HG02642 (cell line): ENCODE measurements around the gene SARDH.

Experiments used
- ATAC-seq: cut with Tn5 transposase; IDR thresholded peaks from one replicate; pipeline ENCODE4 v1.9.1; 2021; ENCODE audit warnings: mild to moderate bottlenecking; ENCODE audit not compliant: unreplicated experiment, poor library complexity

Gene SARDH

DNA sequence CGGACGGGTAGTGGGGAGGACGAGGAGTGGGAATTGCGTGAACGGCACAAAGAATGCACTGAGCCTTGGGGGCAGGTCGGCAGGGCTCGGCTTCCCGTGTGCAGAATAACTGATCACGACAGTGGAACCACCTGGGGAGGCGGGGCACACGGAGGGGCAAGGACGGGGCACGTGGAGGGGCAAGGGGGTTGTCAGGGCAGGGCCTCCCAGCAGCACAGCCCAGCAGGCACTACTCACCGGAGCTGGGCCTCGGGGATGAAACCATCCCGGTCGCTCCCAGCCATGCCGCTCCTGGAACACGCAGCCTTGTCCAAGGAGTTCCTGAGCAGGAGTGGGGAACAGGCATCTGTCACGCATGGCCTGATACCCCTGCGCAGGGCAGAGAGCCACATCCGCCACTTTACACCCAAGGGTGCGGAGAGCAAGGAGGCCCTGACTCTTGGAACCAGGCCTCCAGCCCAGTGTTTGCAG, 33.4 kb downstream of the SARDH start:
- no peak for ATAC-seq

DNA sequence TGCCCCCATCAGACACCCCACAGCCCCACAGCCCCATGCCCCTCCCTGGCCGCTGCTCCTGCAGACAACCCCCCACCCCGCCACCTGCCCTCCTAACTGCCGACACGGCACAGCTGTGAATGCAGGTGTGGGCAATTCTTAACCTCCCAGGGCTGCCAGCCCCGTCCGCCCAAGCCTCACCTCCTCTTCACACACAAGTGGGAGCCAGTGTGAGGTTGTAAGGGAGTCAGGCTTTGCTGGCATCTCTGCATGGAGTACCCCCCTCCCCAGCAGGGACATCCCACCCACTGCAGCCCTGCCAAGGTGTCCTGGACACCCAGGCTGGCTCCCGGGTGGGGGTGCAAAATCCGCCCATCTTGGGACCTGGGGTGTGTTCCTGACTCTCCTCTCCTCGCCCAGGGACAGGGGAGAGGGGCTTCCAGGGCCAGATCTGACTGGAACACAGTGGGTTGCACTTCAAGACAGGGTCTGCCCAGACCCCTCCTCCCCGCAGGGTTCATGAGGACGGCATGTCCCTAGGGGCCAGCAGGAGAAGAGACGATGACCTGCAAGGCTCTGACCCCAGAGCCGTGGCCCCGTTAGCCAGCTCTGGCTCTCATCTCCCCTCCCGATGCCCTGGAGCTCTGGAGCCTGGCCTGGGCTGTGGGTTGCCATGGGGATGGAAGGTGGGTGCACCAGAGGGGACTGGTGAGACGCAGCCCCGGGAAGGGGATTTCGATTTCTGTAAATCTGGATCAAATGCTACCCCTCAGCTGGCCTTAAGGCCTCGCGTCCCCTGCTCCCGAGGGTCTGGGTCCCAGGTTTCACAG, 34.4 kb downstream of the SARDH start:
- ATAC-seq = no peak

- no peak for ATAC-seq
Measured at GRCh38 chr9:133702798-133703590, 35.2 kb downstream of the SARDH start.

DNA sequence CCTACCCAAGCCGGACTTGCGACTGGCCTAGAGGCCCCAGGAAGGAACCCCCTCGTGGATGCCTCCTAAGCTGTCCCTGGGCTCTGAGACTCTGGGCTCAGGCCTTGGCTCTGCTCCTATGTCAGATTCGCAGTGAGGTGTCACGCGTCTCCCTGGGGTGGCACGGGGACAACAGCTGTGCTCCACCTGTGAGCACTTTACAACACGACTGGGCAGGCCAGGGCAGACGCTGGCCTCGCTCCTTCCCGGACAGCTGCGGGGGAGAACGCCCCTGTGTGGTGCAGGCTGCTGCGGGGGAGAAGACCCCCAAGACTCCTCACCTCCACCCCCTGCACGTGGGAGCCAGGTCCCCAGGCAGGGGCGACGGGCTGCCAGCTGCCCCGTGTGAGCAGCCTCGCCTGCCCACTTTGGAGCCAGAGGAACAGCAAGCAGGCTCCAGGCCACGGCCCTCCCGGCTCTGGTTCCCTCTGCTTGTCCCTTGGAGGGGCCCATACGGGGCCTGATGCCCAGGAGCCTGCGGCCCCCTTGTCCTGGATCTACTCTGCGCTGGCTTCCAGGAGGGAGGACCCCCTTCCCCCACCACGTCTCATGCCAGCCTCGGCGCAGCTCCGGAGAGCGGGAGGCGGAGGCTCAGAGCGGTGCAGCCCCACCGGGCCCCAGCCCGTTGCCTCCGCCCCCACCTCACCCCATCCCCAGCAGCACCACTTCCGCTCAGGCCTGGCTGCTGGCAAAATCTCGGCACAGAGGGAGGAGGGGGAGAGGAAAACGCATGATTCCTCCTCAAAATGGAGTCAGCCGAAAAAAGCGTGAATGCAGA, 36.0 kb downstream of the SARDH start:
- no peak for ATAC-seq

DNA sequence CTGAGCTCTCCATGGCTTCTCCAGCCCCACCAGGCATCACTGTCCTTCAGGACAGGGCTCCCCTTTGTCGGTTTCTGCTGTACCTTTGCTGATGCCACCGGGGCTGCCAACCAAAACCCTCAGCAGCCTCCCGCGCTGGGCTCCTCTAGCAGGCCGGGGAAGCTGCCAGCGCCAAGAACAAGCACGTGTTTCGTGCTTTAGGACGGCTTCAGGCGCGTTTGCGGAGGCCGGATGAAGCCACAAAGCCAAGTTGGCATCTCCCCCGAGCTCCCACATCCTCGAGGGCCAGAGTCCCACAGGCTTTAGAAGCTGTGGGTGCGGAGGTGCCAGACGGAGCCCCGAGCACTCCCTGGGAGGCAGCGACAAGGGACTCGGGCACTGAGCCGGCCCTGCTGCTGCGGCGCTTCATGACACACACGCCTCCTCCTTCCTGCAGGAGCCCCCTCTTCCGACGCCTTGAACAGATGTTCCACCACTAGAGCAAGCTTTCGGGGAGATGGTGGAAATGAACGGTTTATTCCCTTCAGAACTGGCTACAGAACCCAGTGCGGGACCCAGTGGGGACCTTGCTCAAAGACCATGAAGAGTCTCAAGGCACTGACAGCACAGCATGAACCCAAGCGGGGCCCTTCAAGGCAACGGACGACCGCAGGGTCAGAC, 36.7 kb downstream of the SARDH start:
- no peak for ATAC-seq

GRCh38 chr9:133700819-133701320, 37.3 kb downstream of the SARDH start:
- no peak for ATAC-seq

GRCh38 chr9:133699546-133699945, 38.6 kb downstream of the SARDH start:
- no peak for ATAC-seq

DNA sequence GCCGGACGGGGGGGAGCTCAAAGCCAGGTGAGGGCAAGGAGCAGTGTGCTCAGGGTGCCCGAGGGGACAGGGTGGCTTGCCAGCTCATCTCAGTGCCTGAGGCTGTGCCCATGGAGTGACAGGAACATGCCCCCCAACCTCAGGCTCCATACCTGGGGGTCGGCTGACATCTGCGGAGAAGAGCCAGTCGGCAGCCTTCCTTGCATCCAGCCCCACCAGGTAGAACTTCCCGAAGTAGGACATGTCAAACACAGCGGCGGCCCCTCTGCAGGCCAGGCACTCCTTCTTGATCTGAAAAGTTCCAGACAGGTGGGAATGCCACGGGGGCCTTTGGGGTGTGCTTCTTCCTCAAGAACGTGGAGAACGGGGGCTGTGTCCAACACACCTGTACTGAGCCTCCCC, 42.1 kb downstream of the SARDH start:
- ATAC-seq = no peak

DNA sequence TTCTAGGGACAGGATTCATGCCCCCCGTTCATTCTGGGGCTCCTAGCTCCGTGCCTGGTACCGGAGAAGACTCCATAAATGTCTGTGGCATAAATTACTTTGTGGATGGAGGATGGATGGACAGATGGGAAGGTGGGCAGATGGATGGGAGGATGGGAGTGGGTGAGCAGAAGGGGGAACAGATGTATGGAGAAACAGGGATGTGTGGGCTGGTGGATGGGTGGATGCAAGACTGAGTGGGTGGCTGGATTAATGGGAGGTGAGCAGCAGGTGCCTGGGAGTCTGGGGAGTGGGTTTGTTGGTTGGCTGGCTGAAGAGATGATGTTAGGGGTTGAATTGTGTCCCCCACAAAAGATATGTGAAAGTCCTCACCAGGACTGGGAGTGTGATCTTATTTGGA, 43.5 kb downstream of the SARDH start:
- no peak for ATAC-seq

DNA sequence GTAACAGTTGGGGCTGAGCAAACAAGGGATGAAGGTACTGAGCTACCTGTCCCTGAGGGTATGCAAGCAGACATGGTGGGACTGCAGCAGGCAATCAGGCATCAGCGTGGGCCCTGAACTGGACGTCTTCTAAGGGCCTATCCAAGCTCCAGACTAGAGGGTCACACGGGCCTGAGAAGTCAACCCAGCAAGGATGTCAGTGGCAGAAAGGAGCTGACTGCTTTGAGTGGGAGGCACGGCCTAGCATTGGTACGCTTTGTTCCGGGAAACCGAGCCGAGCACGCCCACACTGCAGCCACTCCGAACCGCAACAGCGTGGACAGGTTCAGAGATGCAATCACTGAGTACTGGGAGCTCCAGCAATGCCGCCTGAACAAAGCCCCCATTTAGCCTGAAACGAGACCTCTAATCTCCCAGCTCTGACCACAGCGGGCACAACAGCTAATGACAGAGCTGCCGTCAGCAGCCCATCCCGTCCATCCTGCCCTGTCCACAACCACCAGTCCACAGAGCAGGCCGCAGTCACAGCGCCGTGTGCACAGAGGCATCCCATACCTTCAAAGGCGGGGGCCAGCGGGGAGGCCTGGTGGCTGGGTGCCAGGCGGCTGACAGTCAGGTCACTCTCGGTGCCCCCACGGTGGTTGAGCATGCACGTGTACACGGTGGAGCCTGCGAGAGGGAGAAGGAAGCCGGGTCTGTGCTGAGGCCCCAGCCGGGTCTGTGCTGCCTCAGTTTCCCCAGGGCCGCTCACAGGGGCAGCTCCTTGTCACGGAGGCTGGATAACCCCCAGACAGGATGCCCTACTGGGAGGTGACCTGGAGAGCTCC, 44.2 kb downstream of the SARDH start:
- ATAC-seq = no peak

DNA sequence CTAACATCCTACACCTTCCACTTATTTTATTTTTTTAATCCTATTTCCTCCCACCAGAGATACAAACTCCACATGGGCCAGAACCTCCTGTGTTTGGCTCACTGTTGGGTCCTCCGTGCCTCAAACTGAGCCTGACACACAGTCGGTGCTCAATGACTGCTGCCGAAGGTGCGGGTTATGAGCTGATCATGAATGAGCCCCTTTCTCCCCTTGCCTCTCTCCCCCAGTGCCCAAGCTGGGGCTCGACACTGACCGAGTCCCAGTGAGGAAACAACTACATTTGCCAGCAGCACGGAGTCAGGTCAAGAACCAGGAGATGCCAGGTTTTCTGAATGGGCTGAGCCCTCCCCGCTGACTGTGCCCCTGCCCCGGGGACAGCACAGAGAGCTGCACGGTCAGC, 45.0 kb downstream of the SARDH start:
- ATAC-seq = no peak

DNA sequence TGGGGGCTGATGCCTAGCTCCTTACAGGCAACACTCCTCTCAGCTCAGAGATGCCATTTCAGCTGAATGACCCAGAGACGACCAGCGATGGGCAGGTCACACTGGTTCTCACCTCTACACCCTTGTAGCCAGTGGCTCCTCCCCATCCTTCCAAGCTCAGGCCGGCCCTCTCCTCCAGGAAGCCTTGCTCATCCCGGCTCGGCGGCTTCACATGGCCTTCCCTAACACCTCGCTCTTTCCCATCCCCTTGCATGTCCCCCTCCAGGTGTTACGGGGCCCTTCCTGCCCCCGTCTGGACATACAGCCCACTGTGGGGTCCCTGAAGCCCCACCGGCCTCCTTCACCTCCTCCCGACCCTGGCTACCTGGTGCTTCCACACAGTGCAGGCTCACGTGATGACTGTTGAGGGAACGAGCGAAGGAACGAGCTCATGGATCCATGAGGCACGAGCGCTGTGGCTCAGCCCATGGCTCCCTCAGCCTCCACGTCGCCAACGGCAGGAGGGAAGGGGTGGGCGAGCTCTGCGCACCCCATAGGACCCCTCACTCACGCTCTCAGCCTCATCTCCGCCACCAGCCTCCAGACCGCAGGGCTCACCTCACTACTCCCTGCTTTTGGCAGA, 45.7 kb downstream of the SARDH start:
- ATAC-seq = no peak

- no peak for ATAC-seq
Measured at GRCh38 chr9:133691626-133692363, 46.4 kb downstream of the SARDH start.

GRCh38 chr9:133691191-133691590, 47.0 kb downstream of the SARDH start:
- no peak for ATAC-seq

GRCh38 chr9:133690081-133690561, 48.0 kb downstream of the SARDH start:
- no peak for ATAC-seq

- ATAC-seq = no peak
Measured at GRCh38 chr9:133689151-133689763, 48.9 kb downstream of the SARDH start.
